HG02763 (cell line): ENCODE results near the gene CLK3.

Source experiments
- ATAC-seq: cut with Tn5 transposase; IDR thresholded peaks from one replicate; pipeline ENCODE4 v1.9.1; 2021; ENCODE audit warnings: mild to moderate bottlenecking, moderate library complexity; ENCODE audit not compliant: unreplicated experiment

The CLK3 gene

GRCh38 chr15:74603026-74603788, 12.4 kb upstream of the CLK3 start:
- no peak for ATAC-seq

- ATAC-seq = no peak
Observed at GRCh38 chr15:74603789-74604705, 11.6 kb upstream of the CLK3 start.

- no peak for ATAC-seq
Observed at GRCh38 chr15:74604983-74605794, 10.4 kb upstream of the CLK3 start.

GRCh38 chr15:74605795-74606150, 9.9 kb upstream of the CLK3 start:
- no peak for ATAC-seq

- ATAC-seq = no peak
Observed at GRCh38 chr15:74608786-74609185, 6.8 kb upstream of the CLK3 start.

GRCh38 chr15:74609938-74610301, 5.7 kb upstream of the CLK3 start:
- no peak for ATAC-seq

GRCh38 chr15:74610302-74610951, 5.2 kb upstream of the CLK3 start:
- no peak for ATAC-seq

GRCh38 chr15:74611341-74611740, 4.3 kb upstream of the CLK3 start:
- no peak for ATAC-seq

- no peak for ATAC-seq
Observed at GRCh38 chr15:74611834-74612233, 3.8 kb upstream of the CLK3 start.

GRCh38 chr15:74612677-74613076, 3.0 kb upstream of the CLK3 start:
- no peak for ATAC-seq

- no peak for ATAC-seq
Observed at GRCh38 chr15:74613089-74613952, 2.3 kb upstream of the CLK3 start.

- ATAC-seq = no peak
Observed at GRCh38 chr15:74613953-74614743, 1.5 kb upstream of the CLK3 start.

- ATAC-seq = peak; percentile 44
Observed at GRCh38 chr15:74614744-74615507, 710 bp upstream of the CLK3 start.

- no peak for ATAC-seq
Observed at GRCh38 chr15:74616366-74616939, 817 bp downstream of the CLK3 start.

- no peak for ATAC-seq
Observed at GRCh38 chr15:74616996-74617395, 1.4 kb downstream of the CLK3 start.

GRCh38 chr15:74618841-74619596, 3.4 kb downstream of the CLK3 start:
- no peak for ATAC-seq

- ATAC-seq = no peak
Observed at GRCh38 chr15:74619916-74620635, 4.4 kb downstream of the CLK3 start.
